T follicular helper cell (primary cell): ENCODE measurements around the gene LRRC10.
A peak's percentile ranks its signal among the peaks of the same experiment; 100 is the strongest.

Source experiments
- DNase-seq: peaks from one replicate; pipeline ENCODE4 v3.0.0-alpha.2; 2020; ENCODE audit warnings: low read depth
- total RNA-seq, 2 experiments: gene quantifications; one replicate each; lab custom pipeline; 2026; lab: John Stamatoyannopoulos, UW

Gene LRRC10, protein sequence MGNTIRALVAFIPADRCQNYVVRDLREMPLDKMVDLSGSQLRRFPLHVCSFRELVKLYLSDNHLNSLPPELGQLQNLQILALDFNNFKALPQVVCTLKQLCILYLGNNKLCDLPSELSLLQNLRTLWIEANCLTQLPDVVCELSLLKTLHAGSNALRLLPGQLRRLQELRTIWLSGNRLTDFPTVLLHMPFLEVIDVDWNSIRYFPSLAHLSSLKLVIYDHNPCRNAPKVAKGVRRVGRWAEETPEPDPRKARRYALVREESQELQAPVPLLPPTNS
- total RNA-seq = 0 reads per million in 2 experiments

DNA sequence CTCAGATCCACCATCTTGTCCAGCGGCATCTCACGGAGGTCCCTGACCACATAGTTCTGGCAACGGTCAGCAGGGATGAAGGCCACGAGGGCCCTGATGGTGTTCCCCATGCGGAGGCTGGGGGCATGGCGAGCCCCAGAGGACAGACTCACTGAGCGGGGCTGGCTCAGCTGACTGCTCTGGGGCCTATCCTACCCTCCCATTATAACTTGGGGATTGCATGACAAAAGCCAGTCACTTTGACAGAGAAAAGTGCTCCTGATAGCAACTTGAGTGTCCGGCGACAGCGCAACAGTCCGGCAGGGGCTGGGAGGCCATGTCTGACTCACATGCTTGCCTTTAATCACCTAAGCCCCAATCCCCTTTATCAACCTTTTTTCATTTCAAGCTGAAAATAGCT is at the start of gene LRRC10:
Gene LRRC10 (minus strand): TSS at position 179 of the 400 bp plus-strand sequence. CDS start 69 bp downstream, at position 110.
- DNase-seq = no peak

DNA sequence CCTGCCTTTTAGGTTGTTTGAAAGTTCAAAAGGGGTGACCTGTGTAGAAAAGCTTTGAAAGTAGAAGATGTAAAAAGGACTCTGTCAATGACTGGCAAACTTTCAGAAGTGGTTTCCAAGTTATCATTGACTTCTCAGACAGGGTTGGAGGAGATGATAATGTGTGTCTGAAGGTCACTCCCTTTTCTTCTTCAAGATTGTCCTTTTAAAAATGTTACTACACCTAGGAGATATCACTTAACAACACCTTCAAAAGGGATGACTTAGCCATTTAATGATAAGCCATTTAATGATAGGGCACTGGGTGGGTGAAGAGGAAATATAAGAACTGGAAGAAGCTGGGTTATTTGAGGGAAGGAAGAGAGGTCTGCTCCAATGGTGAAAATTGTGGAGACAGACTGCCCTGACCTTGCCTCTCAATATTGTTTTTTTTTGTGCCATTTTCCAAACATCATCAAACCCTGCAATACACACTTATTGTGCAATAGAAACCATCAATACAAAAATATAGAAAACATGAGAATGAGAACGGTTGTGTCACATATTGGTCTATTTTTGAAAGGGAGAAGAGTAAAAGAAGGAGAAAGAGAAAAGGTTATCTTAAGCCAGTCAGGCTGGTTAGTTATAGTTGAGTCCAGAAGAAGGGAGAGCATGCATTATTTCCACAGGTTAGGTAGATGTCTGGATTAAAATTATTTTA is 49.6 kb upstream of the LRRC10 start:
- DNase-seq = no peak

DNA sequence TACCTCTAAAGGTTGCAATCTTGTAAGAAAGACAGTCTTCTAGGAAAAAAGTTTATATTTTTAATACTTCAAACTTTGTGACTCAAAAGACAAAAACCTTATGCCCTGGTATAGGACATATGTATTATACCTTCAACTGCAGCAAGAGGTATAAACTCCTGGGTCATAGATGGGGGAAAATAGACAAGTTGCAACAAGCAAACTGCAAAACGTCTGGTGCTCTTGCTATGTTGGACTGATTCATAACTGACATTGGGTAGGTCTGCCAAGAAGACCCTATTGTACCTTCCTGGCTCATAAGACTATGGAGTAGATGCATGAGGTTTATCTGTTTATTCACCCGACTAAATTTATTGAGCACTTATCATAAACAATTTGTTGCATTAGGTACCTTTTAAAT is 47.5 kb upstream of the LRRC10 start:
- DNase-seq = no peak

DNA sequence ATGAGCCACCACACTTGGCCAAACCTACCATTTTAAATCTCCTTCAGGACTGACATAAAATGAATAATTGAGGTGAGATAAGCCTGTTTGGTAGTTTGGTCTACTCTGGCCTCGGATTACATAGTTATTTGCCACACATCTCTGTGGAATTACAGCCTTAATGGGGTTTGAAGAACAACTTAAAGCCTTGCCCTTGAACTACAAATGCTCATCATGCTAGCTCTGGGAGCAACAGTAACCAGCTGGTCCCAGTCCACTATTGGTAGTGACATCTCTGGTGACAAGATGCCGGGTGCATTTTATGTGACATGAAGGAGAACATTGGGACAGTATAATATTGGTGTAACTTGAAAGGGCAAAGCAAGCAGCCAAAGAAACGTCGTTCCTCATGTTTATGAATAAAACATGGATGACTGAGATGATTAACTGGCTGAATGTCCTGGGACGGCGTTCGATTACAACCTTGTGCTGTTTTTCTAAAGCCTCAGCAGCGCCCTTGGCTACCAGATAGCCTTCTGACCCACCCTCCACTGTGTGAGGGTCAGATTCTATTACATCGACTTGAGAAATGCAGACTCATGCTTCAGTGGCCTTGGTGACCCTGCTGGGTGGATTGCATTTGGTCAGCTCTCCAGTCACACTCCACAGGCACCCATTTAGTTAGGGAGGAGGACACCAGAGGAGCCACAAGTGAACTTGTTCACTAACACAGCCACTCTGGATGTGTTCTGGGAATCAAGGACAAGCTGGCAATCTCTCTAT is 46.9 kb upstream of the LRRC10 start:
- DNase-seq = no peak

DNA sequence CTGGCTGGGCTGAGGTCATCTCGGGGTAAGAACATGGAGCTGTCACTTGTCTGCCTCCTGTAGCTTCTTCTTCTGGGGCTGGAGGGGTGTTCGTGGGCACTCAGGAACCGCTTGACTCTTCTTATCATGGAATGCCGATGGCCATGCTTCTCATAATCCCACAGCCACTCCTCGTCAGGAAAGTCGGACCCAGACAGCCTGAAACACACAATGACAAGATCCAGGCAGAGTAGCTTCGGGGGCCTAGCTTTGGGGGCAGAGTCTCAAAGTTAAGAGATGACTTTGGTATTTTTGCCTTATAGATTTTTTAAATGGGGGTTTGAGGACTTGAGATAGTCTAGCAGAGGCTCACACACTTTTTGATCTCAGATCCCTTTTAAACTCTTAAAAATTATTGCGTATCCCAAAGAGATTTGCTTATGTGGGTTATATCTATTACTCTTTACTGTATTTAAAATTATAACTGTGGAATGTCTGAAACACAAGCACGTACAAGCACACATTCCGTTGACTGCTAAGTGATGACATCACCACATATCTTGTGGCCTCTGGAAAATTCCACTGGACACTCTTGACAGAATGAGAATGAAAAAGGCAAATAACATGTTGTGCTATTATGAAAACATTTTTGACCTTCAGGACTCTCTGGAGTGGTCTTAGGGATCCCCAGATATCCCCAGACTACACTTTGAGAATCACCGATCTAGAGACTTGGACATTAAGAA is 45.1 kb upstream of the LRRC10 start:
- DNase-seq = no peak

DNA sequence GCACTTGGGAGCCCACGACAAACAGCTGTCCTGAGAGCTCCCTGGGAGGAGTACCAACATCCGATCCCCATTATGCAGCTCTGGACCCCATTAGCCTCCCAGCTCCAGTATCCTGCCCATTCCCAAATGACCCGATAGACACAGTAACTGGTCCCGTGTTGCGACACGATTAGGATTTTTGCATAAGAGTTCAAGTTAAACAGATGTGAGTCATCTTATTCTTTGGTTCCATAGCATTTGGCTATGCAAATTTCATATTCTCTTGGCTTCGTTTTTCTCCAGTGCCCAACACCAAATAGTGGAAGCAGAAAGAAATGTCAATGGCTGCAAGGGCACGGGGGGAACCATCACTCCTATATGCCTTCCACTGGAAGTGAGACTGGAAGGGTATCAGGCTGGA is 43.0 kb upstream of the LRRC10 start:
- DNase-seq = no peak

DNA sequence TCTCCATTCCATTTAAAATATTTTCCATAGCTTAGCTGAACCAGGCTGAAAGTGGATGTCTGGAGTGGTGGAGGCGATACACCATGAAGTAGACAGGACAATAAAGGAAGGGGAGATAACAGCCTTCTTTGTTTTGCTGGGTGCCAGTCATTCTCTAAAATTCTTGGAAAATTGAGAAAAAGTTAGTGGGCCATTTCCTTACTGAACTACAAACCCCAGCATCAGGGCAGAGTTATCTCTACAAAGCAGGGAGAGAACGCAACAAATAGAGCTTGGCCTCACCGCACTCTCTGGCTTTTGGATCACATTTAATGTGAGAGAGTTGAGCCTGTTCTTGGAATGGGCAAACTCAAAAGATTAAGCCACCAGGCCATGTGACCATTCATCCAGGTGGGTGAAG is 41.2 kb upstream of the LRRC10 start:
- no peak for DNase-seq

DNA sequence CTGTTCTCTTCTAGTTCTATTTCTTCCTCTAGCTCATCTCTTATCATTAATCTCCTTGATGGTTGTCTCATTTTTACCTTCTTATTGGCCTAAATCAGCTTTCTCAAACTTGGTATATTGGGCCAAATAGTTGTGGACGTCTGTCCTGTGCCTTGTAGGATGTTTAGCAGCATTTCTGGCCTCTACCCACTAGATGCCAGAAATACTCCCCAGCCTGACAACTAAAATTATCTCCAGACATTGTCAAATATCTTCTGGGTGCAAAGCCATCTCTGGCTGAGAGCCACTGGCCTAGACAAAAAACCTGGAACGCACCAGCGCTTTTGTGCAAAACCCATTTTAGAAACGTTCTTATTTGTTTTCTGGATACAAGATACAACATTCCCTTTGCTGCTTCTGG is 38.8 kb upstream of the LRRC10 start:
- no peak for DNase-seq

DNA sequence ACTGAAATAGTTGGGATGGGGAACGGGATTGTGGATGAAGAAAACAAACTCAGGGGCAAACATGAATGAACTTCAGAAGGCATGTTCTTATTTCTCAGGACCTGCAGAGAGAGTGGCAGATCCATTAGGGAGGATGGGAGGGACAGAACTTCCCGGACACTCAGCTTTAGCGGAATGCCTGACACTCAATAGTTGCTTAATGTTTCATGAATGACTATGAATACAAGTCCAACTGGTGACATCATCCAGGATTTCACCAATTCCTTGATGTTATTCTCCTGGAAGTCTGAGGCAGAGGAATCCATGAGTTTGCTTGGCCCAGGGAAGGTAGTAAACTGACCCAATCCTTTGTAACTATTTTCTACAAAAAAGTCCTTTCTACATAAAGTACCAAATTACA is 37.8 kb upstream of the LRRC10 start:
- DNase-seq = no peak

DNA sequence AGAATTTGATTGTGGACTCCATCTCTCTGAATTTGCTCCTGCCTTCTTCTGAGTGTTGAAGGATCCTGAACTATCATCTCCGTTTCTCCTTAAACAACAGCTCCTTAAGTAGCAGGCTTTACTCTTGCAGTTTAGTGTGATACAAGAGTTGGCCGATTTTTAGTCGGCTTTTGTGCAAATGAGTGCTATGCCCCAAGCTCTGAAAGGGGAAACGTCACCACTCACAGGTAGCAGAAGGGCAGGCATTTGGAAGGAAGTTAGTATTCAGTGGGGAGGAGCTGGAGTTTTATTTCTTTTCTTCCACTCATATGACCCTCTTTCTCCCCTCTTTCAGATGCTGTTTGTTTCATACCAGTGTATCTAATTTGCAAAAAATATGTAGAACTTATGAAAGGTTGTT is 36.5 kb upstream of the LRRC10 start:
- no peak for DNase-seq

DNA sequence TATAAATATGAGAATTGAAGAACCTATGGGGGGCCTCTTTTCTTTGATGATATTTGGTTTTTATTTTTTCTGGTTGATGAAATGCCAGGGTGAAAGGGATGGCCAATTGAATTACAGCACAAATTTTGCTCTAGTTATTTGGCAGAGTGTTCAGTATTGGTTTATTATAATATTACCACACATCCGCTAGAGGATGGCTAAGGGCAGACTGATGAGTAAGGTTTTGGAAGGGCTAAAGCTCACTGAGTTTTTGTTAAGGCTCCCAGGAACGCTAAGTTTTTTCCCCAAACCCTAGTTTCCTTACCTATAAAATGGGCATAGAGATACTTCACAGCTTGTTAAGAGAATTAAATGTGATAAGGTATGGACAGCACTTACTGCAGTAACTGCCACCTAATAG is 34.3 kb upstream of the LRRC10 start:
- no peak for DNase-seq

DNA sequence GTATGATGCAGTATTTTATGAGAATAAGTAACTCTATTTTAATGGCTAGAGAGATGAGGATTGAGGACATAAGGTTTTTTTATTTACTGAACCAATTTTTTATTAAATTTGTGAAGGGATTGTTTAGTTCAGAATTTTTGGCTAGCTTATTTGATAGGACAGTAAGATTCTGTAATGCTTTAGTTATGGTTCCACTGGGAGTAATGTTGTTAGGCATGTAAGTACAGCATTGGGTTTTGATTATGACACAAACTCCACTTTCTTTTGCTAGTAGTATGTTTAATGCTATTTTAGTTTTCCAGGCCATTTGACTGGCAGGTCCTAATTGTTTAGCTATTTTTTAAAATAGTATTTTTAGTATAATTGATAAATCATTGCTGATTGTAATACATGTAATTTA is 33.8 kb upstream of the LRRC10 start:
- no peak for DNase-seq

DNA sequence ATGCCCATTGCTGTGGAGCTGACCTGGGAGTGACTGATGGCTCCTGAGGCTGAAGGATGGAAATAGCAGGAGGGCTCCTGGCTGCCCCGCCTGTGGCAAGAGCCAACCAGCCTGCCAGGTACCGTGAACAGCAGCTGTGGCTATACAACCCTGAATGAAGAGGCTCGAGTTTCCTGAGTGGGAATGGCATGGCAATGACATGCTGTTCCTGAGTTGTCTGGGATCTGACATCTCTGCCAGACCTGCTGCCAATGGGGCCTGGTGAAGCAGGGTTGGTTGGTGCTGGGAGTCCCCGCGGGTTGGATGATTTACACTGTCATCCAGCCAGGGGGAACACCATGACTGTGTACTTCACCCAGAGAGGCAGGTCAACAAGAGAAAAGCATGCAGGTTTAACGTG is 31.8 kb upstream of the LRRC10 start:
- no peak for DNase-seq

DNA sequence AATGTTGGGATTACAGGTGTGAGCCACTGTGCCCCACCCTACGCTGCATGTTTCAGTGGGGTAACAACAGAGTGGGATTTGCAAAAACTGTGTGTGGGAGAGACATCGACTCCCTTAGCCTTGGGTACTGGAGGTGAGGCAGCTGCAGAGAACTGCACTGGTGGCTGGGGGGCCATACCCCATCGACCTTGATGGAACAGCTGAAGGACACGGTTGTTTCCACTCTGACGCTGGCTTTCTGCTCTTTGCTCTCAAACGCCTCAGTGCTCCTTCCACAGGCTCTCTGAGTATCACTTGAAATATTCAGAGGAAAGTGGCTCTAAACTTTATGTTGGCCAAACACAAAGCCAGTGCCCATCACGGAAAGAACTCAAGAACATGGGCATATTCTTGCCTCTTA is 30.8 kb upstream of the LRRC10 start:
- DNase-seq = no peak

DNA sequence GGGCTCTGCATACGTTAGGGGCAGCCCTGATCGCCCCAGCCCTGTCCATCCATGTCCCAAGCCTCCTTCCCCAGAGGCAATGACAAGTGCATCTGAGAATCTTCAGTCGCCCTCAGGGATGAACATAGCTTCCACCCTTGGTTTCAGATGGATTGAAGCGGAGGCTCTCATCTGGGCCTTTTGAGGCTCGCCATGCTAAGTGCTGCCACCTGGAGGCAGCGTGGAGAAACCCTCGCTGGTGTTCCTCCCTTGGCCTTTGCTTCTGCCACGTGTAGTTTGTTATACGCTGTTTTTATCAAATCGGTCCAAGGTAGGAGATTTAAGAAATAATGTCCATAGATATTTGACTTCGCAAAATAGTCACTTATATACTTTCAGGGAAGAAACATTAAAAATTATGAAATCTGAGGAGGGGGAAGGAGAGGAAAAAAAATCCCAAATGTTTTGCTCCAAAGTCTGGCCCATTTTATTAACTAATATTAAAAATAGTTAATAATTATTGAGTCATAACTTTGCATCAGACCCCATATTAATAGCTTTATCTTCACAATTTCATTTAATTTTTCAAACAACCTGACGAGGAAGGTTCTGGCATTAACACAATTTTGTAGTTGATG is 28.8 kb upstream of the LRRC10 start:
- peak; percentile 36 for DNase-seq

DNA sequence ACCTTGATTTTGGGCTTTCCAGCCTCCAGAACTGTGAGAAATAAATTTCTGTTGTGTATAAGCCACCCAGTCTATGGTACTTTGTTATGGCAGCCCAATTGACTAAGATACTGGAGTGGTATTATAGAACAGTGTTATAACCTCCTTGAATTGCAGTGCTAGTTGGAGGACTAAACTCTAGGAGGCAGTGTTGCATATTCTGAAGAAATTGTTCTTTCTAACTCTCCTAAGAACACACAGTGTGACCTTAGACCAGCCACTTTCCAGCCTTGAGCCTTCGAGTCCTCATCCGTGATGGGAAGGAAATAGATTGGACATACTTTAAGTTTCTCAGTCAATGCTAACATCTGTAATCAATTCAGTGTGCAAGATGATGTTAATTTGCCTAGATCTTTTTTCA is 22.4 kb upstream of the LRRC10 start:
- no peak for DNase-seq

DNA sequence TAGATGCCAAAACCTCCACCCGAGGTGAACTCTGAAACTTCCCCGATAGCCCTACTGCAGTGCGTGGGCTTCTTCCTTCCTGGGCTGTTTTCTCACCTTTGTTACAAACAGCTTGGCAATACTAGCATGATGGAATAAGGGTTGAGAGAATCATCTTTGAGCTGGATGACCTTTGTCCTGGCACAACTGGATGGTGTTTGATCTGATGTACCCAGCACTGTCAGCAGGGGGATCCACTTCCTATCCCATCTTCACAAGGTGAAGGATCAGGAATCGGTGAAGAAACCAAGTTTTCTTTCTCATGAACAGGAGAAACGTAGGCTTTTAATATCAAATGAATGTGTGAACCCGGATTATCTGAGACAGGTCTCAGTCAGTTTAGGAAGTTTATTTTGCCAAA is 19.5 kb upstream of the LRRC10 start:
- DNase-seq = no peak

DNA sequence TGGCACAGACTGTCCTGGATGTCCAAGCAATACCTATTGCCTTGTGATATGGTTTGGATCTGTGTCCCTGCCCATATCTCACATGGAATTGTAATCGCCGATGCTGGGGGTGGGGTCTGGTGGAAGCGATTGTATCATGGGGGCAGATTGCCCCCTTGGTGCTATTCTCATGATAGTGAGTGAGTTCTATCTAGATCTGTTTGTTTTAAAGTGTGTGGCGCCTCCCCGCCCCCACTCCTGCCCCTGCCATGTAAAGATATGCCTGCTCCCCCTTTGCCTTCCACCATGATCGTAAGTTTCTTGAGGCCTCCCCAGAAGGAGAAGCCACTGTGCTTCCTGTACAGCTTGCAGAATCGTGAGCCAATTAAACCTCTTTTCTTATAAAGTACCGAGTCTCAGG is 16.8 kb upstream of the LRRC10 start:
- no peak for DNase-seq

DNA sequence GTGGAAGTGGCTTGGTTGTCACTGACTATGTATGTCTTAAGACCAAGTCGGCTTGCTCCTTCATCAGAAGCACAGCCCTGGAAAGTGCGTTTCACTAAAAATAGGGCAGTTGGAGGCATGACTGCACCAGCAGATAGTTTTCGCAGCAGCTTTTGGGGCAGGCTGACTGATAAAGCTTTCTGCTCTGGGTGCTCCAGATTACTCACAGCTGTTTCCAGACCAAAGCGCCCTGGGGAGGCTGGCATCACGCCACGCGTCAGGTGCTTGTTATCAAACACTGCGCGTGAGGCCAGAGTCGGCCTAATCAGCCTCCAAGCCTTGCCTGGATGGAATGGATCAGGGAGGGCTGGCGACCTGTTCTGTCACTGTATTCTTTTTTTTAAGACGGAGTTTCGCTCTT is 13.3 kb upstream of the LRRC10 start:
- no peak for DNase-seq

DNA sequence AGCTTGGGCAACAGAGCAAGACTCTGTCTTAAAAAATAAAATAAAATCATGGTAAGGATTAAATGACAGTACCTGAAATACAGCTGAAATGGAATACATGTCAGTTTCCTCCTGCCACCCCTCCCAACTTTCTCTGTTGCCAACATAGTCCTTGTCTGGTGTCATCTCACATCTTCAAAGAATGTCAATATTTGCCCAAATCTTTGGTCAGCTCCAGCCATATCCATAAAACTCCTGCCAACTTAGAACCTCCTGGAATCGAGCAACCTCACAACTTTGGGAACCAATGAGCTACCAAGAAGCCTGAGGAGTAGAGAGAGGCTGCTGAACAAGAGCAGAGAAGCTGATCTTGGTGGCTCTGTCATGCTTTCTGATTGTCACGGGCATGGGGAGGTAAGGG is 10.8 kb upstream of the LRRC10 start:
- DNase-seq = no peak

DNA sequence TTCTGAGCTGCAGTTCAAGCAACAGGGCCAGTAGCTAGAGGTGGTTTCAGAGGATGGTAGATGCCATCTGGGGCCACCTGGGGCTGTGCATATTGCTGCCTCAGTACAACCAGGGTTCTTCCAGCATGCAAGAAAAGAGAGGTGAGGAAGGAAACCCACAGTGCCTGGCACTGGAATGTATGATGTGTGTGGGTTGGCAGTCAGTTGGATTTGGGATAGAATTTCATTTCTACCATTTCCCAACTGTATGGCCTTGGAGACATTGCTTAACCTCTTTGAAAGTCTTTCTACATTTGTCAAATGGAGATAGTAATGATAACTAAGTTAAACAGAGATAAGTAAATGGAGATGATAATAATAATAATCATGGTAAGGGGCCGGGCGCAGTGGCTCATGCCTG is 10.2 kb upstream of the LRRC10 start:
- DNase-seq = no peak

DNA sequence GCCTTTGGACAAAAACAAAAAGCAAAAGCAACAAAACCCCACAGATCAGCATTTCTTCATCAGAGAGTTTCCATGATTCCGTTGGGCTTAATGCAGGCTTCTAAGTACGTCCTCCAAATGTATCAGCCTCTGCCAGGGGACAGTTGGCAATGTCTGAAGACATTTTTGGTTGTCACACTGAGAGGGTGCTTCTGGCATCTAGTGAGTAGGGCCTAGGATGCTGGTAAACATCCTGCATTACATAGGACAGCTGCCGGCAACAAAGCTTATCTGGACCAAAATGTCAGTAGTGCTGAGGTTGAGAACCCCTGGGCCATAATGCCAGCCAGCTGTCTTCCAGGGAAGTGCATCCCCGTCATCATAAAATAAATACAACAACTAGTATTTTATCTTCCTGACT is 9.4 kb upstream of the LRRC10 start:
- DNase-seq = no peak
